OCI-LY7 (cell line): ENCODE results near the gene SH2D6.

Experiments used
- CTCF ChIP-seq: fragments of 200-600 bp; sonication (generic); conservative IDR thresholded peaks from 2 replicates; pipeline ENCODE4 v1.5.1; 2014; ENCODE audit warnings: mild to moderate bottlenecking, antibody characterized with exemption, low read length, moderate library complexity, mixed read lengths
- EZH2phosphoT487 ChIP-seq: fragments of 200-600 bp; sonication (generic); IDR thresholded peaks from 2 replicates; pipeline ENCODE4 v1.6.1; 2018; ENCODE audit warnings: low read depth, borderline replicate concordance, mild to moderate bottlenecking, mixed run types, antibody characterized with exemption, low read length, moderate library complexity, mixed read lengths

- TF ChIP-seq CTCF = no peak
- no peak for TF ChIP-seq EZH2phosphoT487
Measured at GRCh38 chr2:85475799-85476490, 57.4 kb downstream of the SH2D6 start.
